Dermis blood vessel endothelial cell (primary cell): ENCODE results near the gene NME3. TPM values are rescaled to one million over a fixed set of nuclear protein-coding genes. Genes with fewer than 3 reads are reported as not detected.
A peak's percentile ranks its signal among the peaks of the same experiment; 100 is the strongest.
"Not testable (repeated sequence)": the region's sequence is repeated elsewhere in the genome, so short reads cannot be mapped to it uniquely, and the experiment has no call there.

Experiments used
- DNase-seq: peaks from one replicate; pipeline ENCODE4 v3.0.0; 2010
- total RNA-seq: library from RNA; depleted of rRNA; stranded (reverse); fragments of >200 nt; gene quantifications from 2 replicates; pipeline ENCODE4 v1.2.3, GENCODE V29; 2014

Gene NME3
- total RNA-seq, 1 donor from 2014 or later, result 87.3 TPM

DNA sequence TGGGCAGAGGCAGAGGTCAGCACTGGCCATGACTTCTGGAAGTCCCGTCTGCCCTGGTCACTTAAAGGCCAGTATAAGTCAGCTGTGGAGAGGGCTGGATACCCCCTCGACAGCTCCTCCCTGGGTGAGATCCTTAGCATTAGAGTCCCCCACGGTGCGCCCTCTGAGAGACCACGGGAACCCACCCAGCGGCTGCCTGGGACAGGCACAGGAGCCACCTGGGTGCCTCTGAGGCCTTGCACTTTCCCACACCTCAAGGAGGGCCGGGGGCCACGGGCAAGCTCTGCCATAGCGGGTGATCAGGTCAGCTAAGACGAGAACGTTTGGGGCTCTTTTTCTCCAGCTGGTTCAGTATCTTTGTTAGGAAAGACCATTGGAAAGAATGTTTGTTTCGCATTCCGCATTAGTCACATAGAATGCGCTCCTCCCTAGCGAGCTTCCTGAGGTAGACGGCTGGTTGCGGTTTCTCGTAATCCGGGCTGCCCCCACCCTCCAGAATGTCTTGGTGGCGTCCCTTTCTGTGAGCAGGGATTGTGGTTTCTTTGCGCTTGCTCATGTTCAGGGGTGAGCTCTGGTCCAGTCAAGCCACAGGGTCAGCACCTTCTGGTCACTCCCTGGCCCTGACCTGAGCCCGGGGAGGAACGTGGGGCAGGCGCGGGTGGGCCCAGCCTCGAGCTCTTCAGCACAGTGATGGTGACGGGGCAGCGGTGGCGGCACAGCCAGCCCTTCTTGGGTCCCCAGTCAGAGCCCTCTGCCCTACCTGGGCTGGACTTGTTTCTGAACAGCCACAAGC is 25.2 kb downstream of the NME3 start:
- DNase-seq, result no peak

DNA sequence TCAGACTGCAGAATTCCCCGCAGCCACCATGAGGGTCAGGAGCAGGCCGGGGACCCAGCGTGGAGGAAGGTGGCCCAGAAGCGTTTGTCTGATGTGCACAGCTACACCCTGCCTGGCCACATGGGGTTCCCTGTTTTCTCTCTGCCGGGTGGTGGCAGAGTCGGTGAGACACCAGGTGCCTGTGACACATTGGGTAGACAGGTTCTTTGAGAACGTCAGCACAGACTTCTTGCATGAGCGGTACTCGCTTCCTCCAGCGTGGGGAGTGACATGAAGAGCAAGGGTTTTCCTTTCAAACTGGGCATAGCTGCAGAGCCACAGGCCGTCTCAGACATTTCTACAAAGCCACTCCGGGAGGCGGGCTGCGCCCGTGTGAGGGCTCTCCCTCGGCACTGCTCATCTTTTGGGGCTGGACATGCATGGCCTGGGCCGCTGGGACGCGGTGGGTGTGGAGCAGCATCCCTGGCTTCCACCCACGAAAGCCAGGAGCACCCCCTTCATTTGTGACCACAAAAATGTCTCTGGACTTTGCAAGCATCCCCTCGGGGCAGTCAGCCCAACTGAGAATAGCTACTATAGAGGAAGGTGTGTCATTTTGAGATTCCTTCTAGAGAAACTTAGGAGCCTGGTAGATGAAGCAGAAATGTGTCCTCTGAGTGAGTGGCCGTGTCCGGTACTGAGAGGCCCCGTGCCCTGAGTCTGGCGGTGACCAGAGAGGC is 26.0 kb downstream of the NME3 start:
- no peak for DNase-seq

- DNase-seq, result no peak
These were observed 27.0 kb downstream of the NME3 start for GRCh38 chr16:1744338-1744840.

DNA sequence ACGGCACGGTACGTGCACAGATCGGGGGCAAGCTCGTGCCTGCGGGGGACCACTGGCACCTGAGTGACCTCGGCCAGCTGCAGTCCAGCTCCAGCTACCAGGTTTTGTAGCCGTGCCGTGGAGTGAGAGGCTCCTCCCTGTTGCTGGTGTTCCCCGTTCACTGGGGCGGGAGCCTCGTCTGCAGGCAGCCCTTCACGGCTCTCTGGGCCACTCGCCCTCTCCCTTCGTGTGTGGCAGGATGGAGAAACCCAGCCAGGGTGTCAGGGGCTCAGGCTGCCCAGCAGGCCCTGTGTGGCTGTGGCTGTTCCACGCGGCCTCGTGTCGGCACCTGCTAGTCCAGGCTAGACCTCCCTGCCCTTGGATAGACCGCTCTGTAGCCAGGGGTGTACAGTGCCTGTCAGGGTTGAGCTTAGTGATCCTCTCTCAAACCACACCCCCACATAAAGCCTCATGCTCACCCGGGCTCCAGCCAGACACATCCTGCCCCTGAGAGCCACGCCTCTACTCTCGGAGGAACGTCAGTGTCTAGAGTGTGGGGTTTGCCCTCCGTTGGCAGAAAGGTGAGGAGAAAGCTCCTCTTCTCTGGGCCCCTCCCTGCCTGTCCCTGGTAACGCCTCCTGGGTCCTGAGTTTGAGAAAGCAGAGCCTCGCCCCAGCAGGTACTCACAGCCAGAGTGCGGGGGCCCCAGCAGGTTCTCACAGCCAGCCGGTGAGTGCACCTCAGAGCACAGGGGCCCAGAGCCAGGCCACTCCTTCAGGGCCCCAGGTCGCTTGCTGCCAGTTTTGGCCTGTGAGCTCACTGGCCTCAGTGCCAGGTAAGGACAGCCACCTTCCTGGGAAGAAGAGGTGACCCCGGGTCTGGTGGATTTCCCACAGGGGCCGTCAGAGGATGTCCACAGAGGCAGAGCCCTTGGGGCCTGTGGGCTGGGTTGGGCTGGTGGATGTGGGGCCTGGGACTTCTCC is 27.7 kb downstream of the NME3 start:
- no peak for DNase-seq

DNA sequence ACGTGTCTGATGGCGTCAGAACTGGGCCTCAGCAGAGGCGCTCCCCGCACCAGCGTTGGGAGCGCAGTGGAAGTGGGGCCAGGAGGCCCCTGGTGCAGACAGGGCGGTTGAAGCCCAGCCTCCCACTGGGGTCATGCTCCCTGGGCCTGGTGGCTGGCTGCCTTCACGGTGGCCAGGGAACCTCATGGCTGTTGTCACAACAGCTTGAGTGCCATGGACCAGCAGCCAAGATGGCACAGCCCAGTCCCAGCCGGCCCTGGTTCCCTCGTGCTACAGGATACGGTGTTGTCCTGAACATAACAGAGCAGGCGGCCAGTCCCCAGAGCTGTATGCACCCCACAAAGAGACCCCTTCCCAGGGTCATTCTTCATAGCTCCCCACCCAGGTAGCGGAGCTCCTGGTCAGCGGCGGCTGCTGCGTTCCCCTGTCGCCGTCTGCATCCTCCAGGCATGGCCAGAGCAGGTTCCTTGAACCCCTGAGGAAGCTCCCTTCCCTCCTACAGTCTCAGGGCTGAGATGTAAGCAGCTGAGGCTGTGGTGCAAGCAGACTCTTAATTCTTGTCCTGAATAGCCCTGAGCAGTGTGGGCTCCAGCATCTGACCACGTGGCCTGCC is 29.7 kb downstream of the NME3 start:
- no peak for DNase-seq

DNA sequence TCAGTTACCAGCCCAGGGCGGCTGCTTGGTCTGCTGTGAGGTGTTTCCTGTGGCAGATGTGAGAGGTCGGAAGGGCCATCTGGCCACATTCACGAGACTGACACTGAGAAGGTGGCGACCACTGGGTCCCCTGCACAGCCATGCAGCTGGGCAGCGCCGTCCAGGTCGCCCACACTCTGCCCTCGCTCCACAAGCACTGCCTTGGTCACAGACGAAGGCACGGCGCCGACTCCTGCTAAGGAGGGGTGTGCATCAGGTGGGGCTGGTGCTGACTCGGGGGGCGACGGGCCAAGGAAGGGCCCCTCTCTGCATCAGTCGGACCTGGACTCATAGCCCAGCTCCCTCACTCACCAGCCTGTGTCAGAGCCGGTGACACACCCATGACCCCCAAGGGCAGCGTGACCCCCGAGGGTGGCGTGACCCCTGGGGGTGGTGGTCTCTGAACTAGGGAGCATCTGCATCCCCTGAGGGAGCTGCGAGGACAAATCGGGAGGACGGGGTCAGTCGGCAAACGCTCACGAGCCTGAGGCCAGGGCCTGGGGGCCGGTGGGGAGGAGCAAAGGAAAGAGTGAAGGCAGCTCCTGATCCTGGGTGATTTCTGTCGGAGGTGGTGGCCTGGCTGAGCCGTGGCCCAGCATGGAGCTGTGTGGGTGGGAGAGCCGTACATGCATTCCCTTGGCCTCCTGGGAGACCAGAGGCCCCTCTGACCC is 30.4 kb downstream of the NME3 start:
- no peak for DNase-seq

DNA sequence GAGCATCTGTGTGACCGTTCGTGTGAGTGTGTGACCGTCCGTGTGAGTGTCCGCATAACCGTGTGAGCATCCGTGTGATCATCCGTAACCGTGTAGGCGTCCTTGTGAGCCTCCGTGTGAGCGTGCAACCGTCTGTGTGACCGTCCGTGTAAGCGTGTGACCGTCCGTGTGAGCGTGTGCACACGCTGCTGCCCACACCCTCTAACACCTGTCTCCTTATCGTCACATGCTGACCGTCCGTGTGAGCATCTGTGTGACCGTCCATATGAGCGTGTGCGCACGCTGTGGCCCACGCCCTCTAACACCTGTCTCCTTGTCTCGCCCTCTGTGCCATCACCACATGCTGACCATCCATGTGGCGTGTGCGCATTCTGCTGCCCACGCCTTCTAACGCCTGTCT is 31.1 kb downstream of the NME3 start:
- no peak for DNase-seq

DNA sequence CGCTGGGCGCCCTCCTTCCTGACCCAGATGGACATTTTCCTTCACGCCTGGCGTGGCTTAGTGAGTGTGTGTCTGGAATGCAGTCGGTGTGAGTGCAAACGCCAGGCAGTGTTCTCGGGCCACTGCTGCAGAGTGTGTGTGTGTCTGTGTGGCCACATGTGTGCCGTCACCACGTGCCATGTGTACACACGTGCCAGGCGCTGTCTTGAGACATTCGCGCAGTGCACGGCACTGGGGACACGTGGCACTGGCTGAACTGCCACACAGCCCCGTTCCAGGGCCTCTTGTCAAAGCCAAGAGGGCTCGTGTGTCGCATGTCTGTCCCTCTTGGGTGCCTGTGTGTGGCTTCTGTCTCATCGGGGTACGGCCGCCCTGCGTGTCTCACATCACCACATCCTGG is 36.5 kb downstream of the NME3 start:
- DNase-seq, result no peak

DNA sequence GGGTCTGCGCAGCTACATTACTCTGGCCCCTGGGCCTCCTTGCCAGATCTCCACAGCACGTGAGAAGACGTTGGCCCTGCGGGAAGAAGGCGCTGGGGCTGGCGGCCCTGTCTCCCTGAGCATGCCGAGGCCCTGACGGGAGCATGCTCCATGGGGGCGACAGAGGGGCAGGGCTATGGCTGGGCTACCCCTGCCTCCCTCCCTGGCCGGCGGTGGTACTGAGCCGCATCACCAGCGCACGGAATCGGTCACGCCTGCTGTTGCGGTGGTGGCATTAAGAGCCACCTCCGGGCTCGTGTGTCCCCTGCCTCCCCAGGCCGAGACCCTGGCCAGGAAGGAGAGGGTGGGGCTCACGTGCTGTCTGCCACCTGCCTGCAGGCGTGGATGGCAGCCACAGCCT is 37.2 kb downstream of the NME3 start:
- DNase-seq, result no peak

DNA sequence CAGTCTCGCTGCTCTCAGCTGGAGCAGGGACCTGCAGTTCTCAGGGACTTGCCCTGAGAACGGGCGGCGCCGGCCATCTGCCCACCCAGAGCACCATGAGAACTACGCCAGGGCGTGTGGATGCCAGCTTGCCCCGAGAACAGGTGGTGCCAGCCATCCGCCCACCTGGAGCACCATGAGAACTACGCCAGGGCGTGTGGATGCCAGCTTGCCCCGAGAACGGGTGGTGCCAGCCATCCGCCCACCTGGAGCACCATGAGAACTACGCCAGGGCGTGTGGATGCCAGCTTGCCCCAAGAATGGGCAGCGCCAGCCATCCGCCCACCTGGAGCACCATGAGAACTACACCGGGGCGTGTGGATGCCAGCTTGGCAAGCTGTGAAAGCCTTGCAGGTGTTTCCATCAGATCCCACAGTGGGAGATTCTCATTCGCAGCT is 38.8 kb downstream of the NME3 start:
- DNase-seq, result not testable (repeated sequence)

- no peak for DNase-seq
These were observed 39.3 kb downstream of the NME3 start for GRCh38 chr16:1732071-1732470.

DNA sequence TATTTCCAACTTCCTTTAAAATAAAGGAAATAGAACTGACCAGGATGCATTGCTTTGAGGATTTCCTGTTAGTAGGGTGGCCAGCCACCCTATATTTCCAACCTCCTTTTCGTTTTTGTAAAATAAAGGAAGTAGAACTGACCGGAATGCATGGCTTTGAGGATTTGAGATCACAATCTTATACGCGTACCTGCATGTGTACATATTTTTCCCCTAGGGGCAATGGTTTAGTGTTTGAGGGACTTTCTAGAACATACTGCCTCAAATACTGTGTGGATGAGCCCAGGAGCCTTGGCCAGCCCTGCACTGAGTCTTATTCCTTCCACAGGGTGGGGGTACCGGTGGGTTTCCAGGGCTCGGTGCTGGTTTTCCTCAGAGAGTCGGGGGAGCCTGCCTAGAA is 39.7 kb downstream of the NME3 start:
- DNase-seq, result no peak

GRCh38 chr16:1731073-1731472 is 40.3 kb downstream of the NME3 start:
- no peak for DNase-seq

- DNase-seq, result no peak
These were observed 41.9 kb downstream of the NME3 start for GRCh38 chr16:1729445-1729844.

DNA sequence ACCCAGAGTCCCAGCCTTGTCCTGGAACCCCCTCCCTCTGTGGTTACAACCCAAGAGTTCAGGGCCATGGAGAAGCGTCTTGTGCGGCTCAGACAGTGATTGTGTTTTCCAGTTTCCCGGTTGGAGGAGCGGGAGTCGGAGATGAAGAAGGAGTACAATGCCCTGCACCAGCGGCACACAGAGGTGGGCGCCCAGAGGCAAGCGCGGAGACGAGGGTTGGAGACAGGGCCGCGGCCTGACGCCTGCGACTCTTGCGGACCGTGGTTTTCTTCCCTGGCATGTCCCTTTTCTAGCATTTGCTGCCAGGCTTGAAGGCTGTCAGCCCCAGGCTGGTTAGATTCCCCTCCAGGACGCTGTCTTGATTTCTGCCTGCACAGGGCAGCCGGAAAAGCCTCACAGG is 42.3 kb downstream of the NME3 start:
- DNase-seq, result no peak

DNA sequence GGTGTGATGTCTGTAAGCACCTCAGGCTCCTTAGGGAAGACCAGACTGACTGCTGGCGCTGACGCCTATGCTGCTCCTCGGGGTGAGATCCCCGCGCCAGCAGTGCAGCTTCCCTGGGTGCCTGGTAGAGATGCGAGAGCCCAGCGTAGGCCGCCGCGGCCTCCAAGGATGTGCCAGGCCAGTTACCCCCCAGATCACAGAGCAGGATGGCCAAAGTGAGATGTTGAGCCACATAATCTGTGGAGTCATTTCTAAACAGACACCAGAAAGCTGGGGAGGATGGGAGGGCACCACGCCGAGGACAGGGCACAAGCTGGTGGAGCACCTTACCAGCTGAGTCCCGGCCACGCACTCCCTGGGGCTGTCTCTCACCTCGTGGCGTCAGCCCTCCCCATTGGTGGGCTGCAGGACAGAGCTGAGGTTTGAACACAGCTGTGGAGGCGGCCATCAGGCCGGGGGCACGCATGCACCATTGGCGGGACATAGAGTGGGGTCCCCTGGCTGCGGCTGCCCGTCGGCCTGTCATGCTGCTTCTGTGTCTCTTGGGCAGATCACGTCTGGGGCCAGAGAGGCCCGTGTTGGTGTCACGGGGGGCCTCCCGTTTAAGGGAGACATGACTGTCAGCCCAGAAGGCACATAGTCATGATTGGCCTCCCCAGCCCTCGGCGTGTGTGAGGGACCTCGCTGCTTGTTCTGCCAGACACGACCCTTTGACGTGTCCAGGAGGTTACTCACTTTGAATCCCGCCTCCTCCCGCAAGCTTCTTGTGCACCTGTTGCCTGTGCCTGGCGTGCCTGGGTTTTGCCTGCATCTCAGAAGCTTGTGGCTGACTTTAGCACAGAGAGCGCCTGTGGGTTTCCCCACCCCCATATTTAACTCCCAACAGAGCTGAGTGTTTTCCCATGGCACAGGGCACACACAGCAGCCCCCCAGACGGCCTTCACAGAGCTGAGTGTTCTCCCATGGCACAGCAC is 43.4 kb downstream of the NME3 start:
- DNase-seq, result no peak

GRCh38 chr16:1726661-1727502 is 44.5 kb downstream of the NME3 start:
- DNase-seq, result no peak

DNA sequence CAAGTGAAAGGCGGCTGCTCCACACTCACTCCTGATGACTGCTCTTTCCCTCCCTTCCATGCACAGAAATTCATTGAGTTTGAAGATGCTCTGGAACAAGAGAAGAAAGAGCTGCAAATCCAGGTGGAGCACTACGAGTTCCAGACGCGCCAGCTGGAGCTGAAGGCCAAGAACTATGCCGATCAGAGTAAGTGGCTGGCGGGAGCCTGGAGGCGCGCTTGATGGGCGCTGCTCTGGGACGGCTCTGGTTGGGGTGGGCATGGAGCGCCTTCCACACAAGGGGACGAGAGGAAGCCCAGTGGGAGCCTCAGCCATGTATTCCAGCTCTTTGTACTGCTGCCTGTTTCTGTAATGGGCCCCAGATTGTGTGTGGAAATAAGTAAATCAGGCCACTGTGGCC is 46.9 kb downstream of the NME3 start:
- no peak for DNase-seq

DNA sequence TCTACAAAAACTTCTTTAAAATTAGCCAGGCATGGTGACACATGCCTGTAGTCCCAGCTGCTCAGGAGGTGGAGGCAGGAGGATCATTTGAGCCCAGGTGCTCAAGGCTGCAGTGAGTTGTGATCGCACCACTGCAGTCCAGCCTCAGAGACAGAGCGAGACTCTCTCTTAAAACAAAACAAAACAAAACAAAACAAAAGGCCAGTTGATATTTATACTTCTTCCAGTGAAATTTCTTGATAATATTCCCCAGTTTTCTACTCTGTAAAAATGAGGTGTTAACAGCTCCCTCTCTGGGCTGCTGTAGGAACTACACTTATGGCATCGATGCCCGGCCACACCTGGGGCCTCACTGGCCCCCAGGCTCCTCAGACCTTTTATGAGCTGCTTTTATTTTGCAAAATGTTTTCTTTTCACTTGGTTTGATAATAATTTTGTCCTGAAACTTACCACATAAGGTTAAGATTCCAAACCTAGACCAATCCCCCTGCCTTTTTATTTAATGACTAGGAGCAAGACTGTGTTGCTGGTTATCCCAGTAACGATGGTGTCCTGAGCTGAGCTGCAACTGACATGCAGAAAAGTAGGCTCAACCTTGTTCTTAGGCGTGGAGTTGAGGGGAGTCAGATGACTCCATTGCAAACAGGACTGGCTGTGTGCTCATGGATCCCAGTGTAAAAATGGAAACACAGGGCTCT is 47.7 kb downstream of the NME3 start:
- peak; percentile 73 for DNase-seq
